ENCODE results near the gene CUBN. TPM values are rescaled to one million over a fixed set of nuclear protein-coding genes. Genes with fewer than 3 reads are reported as not detected.
A peak's percentile ranks its signal among the peaks of the same experiment; 100 is the strongest.

Gene CUBN
- polyA plus RNA-seq, 1 donor = 276 TPM

GRCh38 chr10:16952080-16952479 is 177.5 kb downstream of the CUBN start:
- no peak for DNase-seq

- peak; percentile 68 for DNase-seq
Observed at GRCh38 chr10:16950656-16951601, 178.7 kb downstream of the CUBN start.

- no peak for DNase-seq
Observed at GRCh38 chr10:16949816-16950215, 179.8 kb downstream of the CUBN start.

GRCh38 chr10:16948361-16948760 is 181.2 kb downstream of the CUBN start:
- no peak for DNase-seq

GRCh38 chr10:16947069-16947468 is 182.5 kb downstream of the CUBN start:
- no peak for DNase-seq

GRCh38 chr10:16945593-16945992 is 184.0 kb downstream of the CUBN start:
- no peak for DNase-seq

GRCh38 chr10:16944986-16945385 is 184.6 kb downstream of the CUBN start:
- no peak for DNase-seq

GRCh38 chr10:16944402-16944801 is 185.2 kb downstream of the CUBN start:
- peak; percentile 60 for DNase-seq

- no peak for DNase-seq
Observed at GRCh38 chr10:16943295-16944285, 186.0 kb downstream of the CUBN start.

- DNase-seq = no peak
Observed at GRCh38 chr10:16942381-16943078, 187.1 kb downstream of the CUBN start.

GRCh38 chr10:16941870-16942269 is 187.7 kb downstream of the CUBN start:
- no peak for DNase-seq

- no peak for DNase-seq
Observed at GRCh38 chr10:16941067-16941466, 188.5 kb downstream of the CUBN start.

GRCh38 chr10:16938952-16939351 is 190.7 kb downstream of the CUBN start:
- DNase-seq = no peak

- no peak for DNase-seq
Observed at GRCh38 chr10:16934461-16934860, 195.2 kb downstream of the CUBN start.

- DNase-seq = no peak
Observed at GRCh38 chr10:16933783-16934182, 195.8 kb downstream of the CUBN start.

- DNase-seq = no peak
Observed at GRCh38 chr10:16931930-16932329, 197.7 kb downstream of the CUBN start.

GRCh38 chr10:16930540-16930939 is 199.1 kb downstream of the CUBN start:
- no peak for DNase-seq

- DNase-seq = no peak
Observed at GRCh38 chr10:16929069-16929468, 200.5 kb downstream of the CUBN start.

GRCh38 chr10:16927546-16927945 is 202.1 kb downstream of the CUBN start:
- DNase-seq = no peak

GRCh38 chr10:16923726-16924125 is 205.9 kb downstream of the CUBN start:
- no peak for DNase-seq

GRCh38 chr10:16923309-16923708 is 206.3 kb downstream of the CUBN start:
- no peak for DNase-seq

All from left kidney (tissue), 2 donors.